GM19023 (cell line): Measurements from ENCODE around the gene MROH8.

ENCODE experiments used
- ATAC-seq: cut with Tn5 transposase; IDR thresholded peaks from one replicate; pipeline ENCODE4 v1.9.1; 2021; ENCODE audit warnings: mild to moderate bottlenecking, moderate library complexity; ENCODE audit not compliant: unreplicated experiment

The MROH8 gene

GRCh38 chr20:37200376-37200775 is 21.0 kb upstream of the MROH8 start:
- no peak for ATAC-seq

- no peak for ATAC-seq
These were observed 19.7 kb upstream of the MROH8 start for GRCh38 chr20:37198932-37199660.

- ATAC-seq, result no peak
These were observed 15.5 kb upstream of the MROH8 start for GRCh38 chr20:37194621-37195417.

- ATAC-seq, result no peak
These were observed 14.5 kb upstream of the MROH8 start for GRCh38 chr20:37193821-37194220.

- no peak for ATAC-seq
These were observed 13.9 kb upstream of the MROH8 start for GRCh38 chr20:37193226-37193625.

- ATAC-seq, result no peak
These were observed 12.9 kb upstream of the MROH8 start for GRCh38 chr20:37192137-37192854.

- ATAC-seq, result no peak
These were observed 11.2 kb upstream of the MROH8 start for GRCh38 chr20:37190354-37191112.

GRCh38 chr20:37189416-37190016 is 10.2 kb upstream of the MROH8 start:
- no peak for ATAC-seq

GRCh38 chr20:37188787-37189186 is 9.4 kb upstream of the MROH8 start:
- ATAC-seq, result no peak

GRCh38 chr20:37185686-37186085 is 6.3 kb upstream of the MROH8 start:
- ATAC-seq, result no peak

- ATAC-seq, result no peak
These were observed 556 bp upstream of the MROH8 start for GRCh38 chr20:37179683-37180524.

GRCh38 chr20:37172836-37173235 is 6.5 kb downstream of the MROH8 start:
- no peak for ATAC-seq

GRCh38 chr20:37166867-37167266 is 12.5 kb downstream of the MROH8 start:
- no peak for ATAC-seq

GRCh38 chr20:37165031-37165430 is 14.3 kb downstream of the MROH8 start:
- no peak for ATAC-seq

- ATAC-seq, result no peak
These were observed 15.4 kb downstream of the MROH8 start for GRCh38 chr20:37163832-37164554.

- no peak for ATAC-seq
These were observed 16.7 kb downstream of the MROH8 start for GRCh38 chr20:37162646-37163045.

- ATAC-seq, result no peak
These were observed 17.4 kb downstream of the MROH8 start for GRCh38 chr20:37161830-37162549.

GRCh38 chr20:37160683-37161082 is 18.7 kb downstream of the MROH8 start:
- no peak for ATAC-seq
